H9 (cell line): ENCODE measurements around the gene GRID1. TPM values are rescaled to one million over a fixed set of nuclear protein-coding genes. Genes with fewer than 3 reads are reported as not detected.

Experiments
- DNase-seq: peaks from one replicate; pipeline ENCODE4 v3.0.0-alpha.2; 2017
- H2AFZ ChIP-seq: one replicate; pipeline ENCODE4 v1.6.1; 2013; ENCODE audit warnings: mild to moderate bottlenecking, low read length, control low read depth, moderate library complexity
- H2AK5ac ChIP-seq: 2 replicates; pipeline ENCODE4 v1.6.1; 2013; ENCODE audit warnings: low read length, control low read depth, mixed read lengths; ENCODE audit not compliant: insufficient read length
- H2BK120ac ChIP-seq: one replicate; pipeline ENCODE4 v1.6.1; 2013; ENCODE audit warnings: low read depth, mild to moderate bottlenecking, low read length, control low read depth, inconsistent platforms; ENCODE audit not compliant: poor library complexity, severe bottlenecking
- H2BK12ac ChIP-seq: 2 replicates; pipeline ENCODE4 v1.6.1; 2013; ENCODE audit warnings: low read length, control low read depth, mixed read lengths, low read depth; ENCODE audit not compliant: insufficient read length
- H2BK15ac ChIP-seq: 2 replicates; pipeline ENCODE4 v1.6.1; 2013; ENCODE audit warnings: low read depth, low read length, control low read depth
- H2BK20ac ChIP-seq: one replicate; pipeline ENCODE4 v1.6.1; 2013; ENCODE audit warnings: low read depth, mild to moderate bottlenecking, low read length, control low read depth, inconsistent platforms; ENCODE audit not compliant: poor library complexity, severe bottlenecking
- H2BK5ac ChIP-seq: 2 replicates; pipeline ENCODE4 v1.6.1; 2013; ENCODE audit warnings: low read length, control low read depth, mixed read lengths; ENCODE audit not compliant: insufficient read length
- H3K14ac ChIP-seq: 2 replicates; pipeline ENCODE4 v1.6.1; 2013; ENCODE audit warnings: low read length, control low read depth; ENCODE audit not compliant: insufficient read depth
- H3K18ac ChIP-seq: 2 replicates; pipeline ENCODE4 v1.6.1; 2013; ENCODE audit warnings: low read depth, mild to moderate bottlenecking, mixed read lengths, low read length, control low read depth; ENCODE audit not compliant: insufficient read length
- H3K23ac ChIP-seq: 2 replicates; pipeline ENCODE4 v1.6.1; 2013; ENCODE audit warnings: low read length, control low read depth, mixed read lengths, low read depth; ENCODE audit not compliant: insufficient read length
- H3K23me2 ChIP-seq: 2 replicates; pipeline ENCODE4 v1.6.1; 2013; ENCODE audit warnings: low read depth, mild to moderate bottlenecking, mixed read lengths, low read length, control low read depth; ENCODE audit not compliant: insufficient read length, poor library complexity, severe bottlenecking
- H3K27ac ChIP-seq: 2 replicates; pipeline ENCODE4 v1.5.1; 2013; ENCODE audit warnings: low read length, control low read depth, mixed read lengths, low read depth; ENCODE audit not compliant: insufficient read length
- H3K27me3 ChIP-seq: 2 replicates; pipeline ENCODE4 v1.6.1; 2013; ENCODE audit warnings: low read length, control low read depth, inconsistent platforms; ENCODE audit not compliant: insufficient read depth
- H3K4ac ChIP-seq: 2 replicates; pipeline ENCODE4 v1.6.1; 2013; ENCODE audit warnings: low read depth, mild to moderate bottlenecking, control low read depth, inconsistent platforms, low read length, moderate library complexity
- H3K4me1 ChIP-seq: 2 replicates; pipeline ENCODE4 v1.6.1; 2013; ENCODE audit warnings: low read length, control low read depth, inconsistent platforms; ENCODE audit not compliant: insufficient read depth
- H3K4me2 ChIP-seq: 2 replicates; pipeline ENCODE4 v1.6.1; 2013; ENCODE audit warnings: low read length, control low read depth, mixed read lengths; ENCODE audit not compliant: insufficient read length, insufficient read depth
- H3K56ac ChIP-seq: 2 replicates; pipeline ENCODE4 v1.6.1; 2013; ENCODE audit warnings: low read depth, mild to moderate bottlenecking, mixed read lengths, low read length, control low read depth; ENCODE audit not compliant: insufficient read length
- H3K79me1 ChIP-seq: 2 replicates; pipeline ENCODE4 v1.6.1; 2013; ENCODE audit warnings: low read depth, mild to moderate bottlenecking, moderate library complexity, low read length, control low read depth, inconsistent platforms; ENCODE audit not compliant: insufficient read depth, poor library complexity, severe bottlenecking
- H3K79me2 ChIP-seq: 2 replicates; pipeline ENCODE4 v1.6.1; 2013; ENCODE audit warnings: low read length, control low read depth, inconsistent platforms; ENCODE audit not compliant: insufficient read depth
- H3K9ac ChIP-seq: 2 replicates; pipeline ENCODE4 v1.6.1; 2013; ENCODE audit warnings: low read length, control low read depth, mixed read lengths; ENCODE audit not compliant: insufficient read length; ENCODE audit errors: extremely low read depth
- H3K9me3 ChIP-seq: one replicate; pipeline ENCODE4 v1.6.1; 2013; ENCODE audit warnings: low read depth, low read length, inconsistent platforms; ENCODE audit not compliant: control insufficient read depth
- H3T11ph ChIP-seq: one replicate; pipeline ENCODE4 v1.6.1; 2013; ENCODE audit warnings: mild to moderate bottlenecking, low read length, control low read depth, inconsistent platforms
- H4K20me1 ChIP-seq: one replicate; pipeline ENCODE4 v1.6.1; 2013; ENCODE audit not compliant: control insufficient read depth, insufficient read length, insufficient read depth
- H4K5ac ChIP-seq: 2 replicates; pipeline ENCODE4 v1.6.1; 2013; ENCODE audit warnings: low read depth, mild to moderate bottlenecking, mixed read lengths, low read length, control low read depth; ENCODE audit not compliant: insufficient read length
- H4K8ac ChIP-seq: replicated peaks from 2 replicates; pipeline ENCODE4 v1.6.1; 2013; ENCODE audit warnings: low read length, control low read depth, mixed read lengths, low read depth; ENCODE audit not compliant: insufficient read length
- H4K91ac ChIP-seq: 2 replicates; pipeline ENCODE4 v1.6.1; 2013; ENCODE audit warnings: low read depth, mild to moderate bottlenecking, moderate library complexity, mixed read lengths, low read length, control low read depth; ENCODE audit not compliant: insufficient read length
- H3K27ac Mint-ChIP-seq, 3 experiments: 2 replicates in 2 of 3; 3 replicates in 1 of 3; pipeline ENCODE4 v1.8.0; 2020 to 2021; ENCODE audit warnings: mixed read lengths in 3 of 3, mild to moderate bottlenecking in 1 of 3, moderate library complexity in 1 of 3
- H3K27me3 Mint-ChIP-seq: 2 replicates; pipeline ENCODE4 v1.8.0; 2021; ENCODE audit warnings: low read depth, mild to moderate bottlenecking, moderate library complexity, mixed read lengths
- H3K36me3 Mint-ChIP-seq, 3 experiments: 2 replicates in 2 of 3; 3 replicates in 1 of 3; pipeline ENCODE4 v1.8.0; 2020 to 2021; ENCODE audit warnings: low read depth in 3 of 3, mixed read lengths in 3 of 3; ENCODE audit not compliant: insufficient read depth in 1 of 3
- H3K4me1 Mint-ChIP-seq, 2 experiments: 2 replicates each; pipeline ENCODE4 v1.8.0; 2020; ENCODE audit warnings: mixed read lengths in 2 of 2
- H3K4me3 Mint-ChIP-seq, 2 experiments: 2 replicates in 1 of 2; 3 replicates in 1 of 2; pipeline ENCODE4 v1.8.0; 2020 to 2021; ENCODE audit warnings: mild to moderate bottlenecking in 2 of 2, mixed read lengths in 2 of 2, moderate library complexity in 1 of 2
- H3K9me3 Mint-ChIP-seq, 2 experiments: 2 replicates in 1 of 2; 3 replicates in 1 of 2; pipeline ENCODE4 v1.8.0; 2020; ENCODE audit warnings: mild to moderate bottlenecking in 2 of 2, mixed read lengths in 2 of 2, moderate library complexity in 1 of 2
- CTCF ChIP-seq: fragments of 200-600 bp; sonication (generic); conservative IDR thresholded peaks from 3 replicates; pipeline ENCODE4 v1.8.0; 2021; ENCODE audit warnings: antibody characterized with exemption, mild to moderate bottlenecking
- WGBS: extraction: QIAGEN DNeasy Blood & Tissue Kit; methylation state at CpG from one replicate; pipeline ENCODE4 v1.1.7; 2013; ENCODE audit warnings: missing lambda C conversion rate, low lambda C conversion rate, mixed read lengths; ENCODE audit not compliant: insufficient read length; ENCODE audit errors: extremely low coverage; 5-methylcytosine and 5-hydroxymethylcytosine counted together
- total RNA-seq: library from RNA; stranded (reverse); gene quantifications from 2 replicates; pipeline ENCODE4 v1.2.1, GENCODE V29; 2021

Gene GRID1
- total RNA-seq, 1 experiment from 2014 or later = 0.35 TPM

GRCh38 chr10:86059892-86060291 is 306.7 kb downstream of the GRID1 start:
- no peak overlapping the region for H3K9ac ChIP-seq
- Mint-ChIP-seq H3K27me3 (peaks cover 12% of the 10 kb centered on the region), H3K4me3 (no peak overlapping the region), H3K27ac (no peak overlapping the region), H3K9me3 (peaks cover 0 to 4% of the 10 kb centered on the region in 2 experiments; a peak in 2 of 5 replicates), H3K36me3 (no peaks in the 10 kb centered on the region; a peak in 1 of 7 replicates), H3K4me1 (peaks cover 1 to 8% of the 10 kb centered on the region in 2 experiments; a peak in 2 of 4 replicates)
- no peak for DNase-seq
- no peak overlapping the region for H3K27ac ChIP-seq
- H3K23me2 ChIP-seq = no peaks in the 10 kb centered on the region
- H2AFZ ChIP-seq = no peak overlapping the region
- no CpG with 5 or more reads among the region's 3 CpGs for WGBS
- no peak overlapping the region for H2BK5ac ChIP-seq
- H3K23ac ChIP-seq = no peak overlapping the region
- no peak overlapping the region for H3K4me2 ChIP-seq
- no peak overlapping the region for H4K5ac ChIP-seq
- no peak overlapping the region for H3K4ac ChIP-seq
- H2BK15ac ChIP-seq = no peak overlapping the region
- no peak overlapping the region for H4K8ac ChIP-seq
- no peaks in the 10 kb centered on the region for H3K27me3 ChIP-seq
- H3T11ph ChIP-seq = no peak overlapping the region
- H3K79me2 ChIP-seq = no peaks in the 10 kb centered on the region
- H2BK120ac ChIP-seq = no peak overlapping the region
- H3K4me1 ChIP-seq = no peaks in the 10 kb centered on the region
- no peak overlapping the region for H3K56ac ChIP-seq
- H2AK5ac ChIP-seq = no peak overlapping the region
- H3K18ac ChIP-seq = no peak overlapping the region
- H3K79me1 ChIP-seq = no peaks in the 10 kb centered on the region
- H2BK12ac ChIP-seq = no peak overlapping the region
- no peak overlapping the region for H2BK20ac ChIP-seq
- H3K9me3 ChIP-seq = no peaks in the 10 kb centered on the region
- TF ChIP-seq CTCF = no peak
- no peak overlapping the region for H3K14ac ChIP-seq
- H4K20me1 ChIP-seq = no peaks in the 10 kb centered on the region
- H4K91ac ChIP-seq = no peak overlapping the region
